H9 (cell line): Measurements from ENCODE around the gene ITPR3. TPM values are rescaled to one million over a fixed set of nuclear protein-coding genes. Genes with fewer than 3 reads are reported as not detected.

Source experiments
- DNase-seq: peaks from one replicate; pipeline ENCODE4 v3.0.0-alpha.2; 2017
- H2AFZ ChIP-seq: one replicate; pipeline ENCODE4 v1.6.1; 2013; ENCODE audit warnings: mild to moderate bottlenecking, low read length, control low read depth, moderate library complexity
- H2AK5ac ChIP-seq: 2 replicates; pipeline ENCODE4 v1.6.1; 2013; ENCODE audit warnings: low read length, control low read depth, mixed read lengths; ENCODE audit not compliant: insufficient read length
- H2BK120ac ChIP-seq: one replicate; pipeline ENCODE4 v1.6.1; 2013; ENCODE audit warnings: low read depth, mild to moderate bottlenecking, low read length, control low read depth, inconsistent platforms; ENCODE audit not compliant: poor library complexity, severe bottlenecking
- H2BK12ac ChIP-seq: 2 replicates; pipeline ENCODE4 v1.6.1; 2013; ENCODE audit warnings: low read length, control low read depth, mixed read lengths, low read depth; ENCODE audit not compliant: insufficient read length
- H2BK15ac ChIP-seq: 2 replicates; pipeline ENCODE4 v1.6.1; 2013; ENCODE audit warnings: low read depth, low read length, control low read depth
- H2BK20ac ChIP-seq: one replicate; pipeline ENCODE4 v1.6.1; 2013; ENCODE audit warnings: low read depth, mild to moderate bottlenecking, low read length, control low read depth, inconsistent platforms; ENCODE audit not compliant: poor library complexity, severe bottlenecking
- H2BK5ac ChIP-seq: 2 replicates; pipeline ENCODE4 v1.6.1; 2013; ENCODE audit warnings: low read length, control low read depth, mixed read lengths; ENCODE audit not compliant: insufficient read length
- H3K14ac ChIP-seq: 2 replicates; pipeline ENCODE4 v1.6.1; 2013; ENCODE audit warnings: low read length, control low read depth; ENCODE audit not compliant: insufficient read depth
- H3K18ac ChIP-seq: 2 replicates; pipeline ENCODE4 v1.6.1; 2013; ENCODE audit warnings: low read depth, mild to moderate bottlenecking, mixed read lengths, low read length, control low read depth; ENCODE audit not compliant: insufficient read length
- H3K23ac ChIP-seq: 2 replicates; pipeline ENCODE4 v1.6.1; 2013; ENCODE audit warnings: low read length, control low read depth, mixed read lengths, low read depth; ENCODE audit not compliant: insufficient read length
- H3K23me2 ChIP-seq: 2 replicates; pipeline ENCODE4 v1.6.1; 2013; ENCODE audit warnings: low read depth, mild to moderate bottlenecking, mixed read lengths, low read length, control low read depth; ENCODE audit not compliant: insufficient read length, poor library complexity, severe bottlenecking
- H3K27ac ChIP-seq: 2 replicates; pipeline ENCODE4 v1.5.1; 2013; ENCODE audit warnings: low read length, control low read depth, mixed read lengths, low read depth; ENCODE audit not compliant: insufficient read length
- H3K27me3 ChIP-seq: 2 replicates; pipeline ENCODE4 v1.6.1; 2013; ENCODE audit warnings: low read length, control low read depth, inconsistent platforms; ENCODE audit not compliant: insufficient read depth
- H3K4ac ChIP-seq: 2 replicates; pipeline ENCODE4 v1.6.1; 2013; ENCODE audit warnings: low read depth, mild to moderate bottlenecking, control low read depth, inconsistent platforms, low read length, moderate library complexity
- H3K4me1 ChIP-seq: 2 replicates; pipeline ENCODE4 v1.6.1; 2013; ENCODE audit warnings: low read length, control low read depth, inconsistent platforms; ENCODE audit not compliant: insufficient read depth
- H3K4me2 ChIP-seq: 2 replicates; pipeline ENCODE4 v1.6.1; 2013; ENCODE audit warnings: low read length, control low read depth, mixed read lengths; ENCODE audit not compliant: insufficient read length, insufficient read depth
- H3K56ac ChIP-seq: 2 replicates; pipeline ENCODE4 v1.6.1; 2013; ENCODE audit warnings: low read depth, mild to moderate bottlenecking, mixed read lengths, low read length, control low read depth; ENCODE audit not compliant: insufficient read length
- H3K79me1 ChIP-seq: 2 replicates; pipeline ENCODE4 v1.6.1; 2013; ENCODE audit warnings: low read depth, mild to moderate bottlenecking, moderate library complexity, low read length, control low read depth, inconsistent platforms; ENCODE audit not compliant: insufficient read depth, poor library complexity, severe bottlenecking
- H3K79me2 ChIP-seq: 2 replicates; pipeline ENCODE4 v1.6.1; 2013; ENCODE audit warnings: low read length, control low read depth, inconsistent platforms; ENCODE audit not compliant: insufficient read depth
- H3K9ac ChIP-seq: 2 replicates; pipeline ENCODE4 v1.6.1; 2013; ENCODE audit warnings: low read length, control low read depth, mixed read lengths; ENCODE audit not compliant: insufficient read length; ENCODE audit errors: extremely low read depth
- H3K9me3 ChIP-seq: one replicate; pipeline ENCODE4 v1.6.1; 2013; ENCODE audit warnings: low read depth, low read length, inconsistent platforms; ENCODE audit not compliant: control insufficient read depth
- H3T11ph ChIP-seq: one replicate; pipeline ENCODE4 v1.6.1; 2013; ENCODE audit warnings: mild to moderate bottlenecking, low read length, control low read depth, inconsistent platforms
- H4K20me1 ChIP-seq: one replicate; pipeline ENCODE4 v1.6.1; 2013; ENCODE audit not compliant: control insufficient read depth, insufficient read length, insufficient read depth
- H4K5ac ChIP-seq: 2 replicates; pipeline ENCODE4 v1.6.1; 2013; ENCODE audit warnings: low read depth, mild to moderate bottlenecking, mixed read lengths, low read length, control low read depth; ENCODE audit not compliant: insufficient read length
- H4K8ac ChIP-seq: replicated peaks from 2 replicates; pipeline ENCODE4 v1.6.1; 2013; ENCODE audit warnings: low read length, control low read depth, mixed read lengths, low read depth; ENCODE audit not compliant: insufficient read length
- H4K91ac ChIP-seq: 2 replicates; pipeline ENCODE4 v1.6.1; 2013; ENCODE audit warnings: low read depth, mild to moderate bottlenecking, moderate library complexity, mixed read lengths, low read length, control low read depth; ENCODE audit not compliant: insufficient read length
- H3K27ac Mint-ChIP-seq, 3 experiments: 2 replicates in 2 of 3; 3 replicates in 1 of 3; pipeline ENCODE4 v1.8.0; 2020 to 2021; ENCODE audit warnings: mixed read lengths in 3 of 3, mild to moderate bottlenecking in 1 of 3, moderate library complexity in 1 of 3
- H3K27me3 Mint-ChIP-seq: 2 replicates; pipeline ENCODE4 v1.8.0; 2021; ENCODE audit warnings: low read depth, mild to moderate bottlenecking, moderate library complexity, mixed read lengths
- H3K36me3 Mint-ChIP-seq, 3 experiments: 2 replicates in 2 of 3; 3 replicates in 1 of 3; pipeline ENCODE4 v1.8.0; 2020 to 2021; ENCODE audit warnings: low read depth in 3 of 3, mixed read lengths in 3 of 3; ENCODE audit not compliant: insufficient read depth in 1 of 3
- H3K4me1 Mint-ChIP-seq, 2 experiments: 2 replicates each; pipeline ENCODE4 v1.8.0; 2020; ENCODE audit warnings: mixed read lengths in 2 of 2
- H3K4me3 Mint-ChIP-seq, 2 experiments: 2 replicates in 1 of 2; 3 replicates in 1 of 2; pipeline ENCODE4 v1.8.0; 2020 to 2021; ENCODE audit warnings: mild to moderate bottlenecking in 2 of 2, mixed read lengths in 2 of 2, moderate library complexity in 1 of 2
- H3K9me3 Mint-ChIP-seq, 2 experiments: 2 replicates in 1 of 2; 3 replicates in 1 of 2; pipeline ENCODE4 v1.8.0; 2020; ENCODE audit warnings: mild to moderate bottlenecking in 2 of 2, mixed read lengths in 2 of 2, moderate library complexity in 1 of 2
- CTCF ChIP-seq: fragments of 200-600 bp; sonication (generic); conservative IDR thresholded peaks from 3 replicates; pipeline ENCODE4 v1.8.0; 2021; ENCODE audit warnings: antibody characterized with exemption, mild to moderate bottlenecking
- WGBS: extraction: QIAGEN DNeasy Blood & Tissue Kit; methylation state at CpG from one replicate; pipeline ENCODE4 v1.1.7; 2013; ENCODE audit warnings: missing lambda C conversion rate, low lambda C conversion rate, mixed read lengths; ENCODE audit not compliant: insufficient read length; ENCODE audit errors: extremely low coverage; 5-methylcytosine and 5-hydroxymethylcytosine counted together
- total RNA-seq: library from RNA; stranded (reverse); gene quantifications from 2 replicates; pipeline ENCODE4 v1.2.1, GENCODE V29; 2021

The ITPR3 gene
- total RNA-seq, 1 experiment from 2014 or later, result 40.3 TPM

- H2AK5ac ChIP-seq, result no peak overlapping the region
- H3K18ac ChIP-seq, result no peak overlapping the region
- no peak overlapping the region for H3K9ac ChIP-seq
- no peak overlapping the region for H2BK20ac ChIP-seq
- no peak overlapping the region for H4K5ac ChIP-seq
- Mint-ChIP-seq H3K4me1 (peaks cover 53 to 71% of the 10 kb centered on the region in 2 experiments), H3K9me3 (peaks cover 0 to 2% of the 10 kb centered on the region in 2 experiments; a peak in 1 of 5 replicates), H3K36me3 (peaks cover 4 to 9% (median 9%) of the 10 kb centered on the region in 3 experiments; a peak in 5 of 7 replicates), H3K27ac (peak overlapping the region in 2 of 3 experiments; percentile 32 to 73; a peak in 3 of 7 replicates), H3K4me3 (no peak overlapping the region; a peak in 1 of 5 replicates), H3K27me3 (peaks cover 12% of the 10 kb centered on the region)
- peaks cover 2% of the 10 kb centered on the region; the same call in 1 of the 2 replicates for H3K4me1 ChIP-seq
- no peak overlapping the region for H3K4ac ChIP-seq
- no peak overlapping the region for H2BK5ac ChIP-seq
- H2AFZ ChIP-seq, result no peak overlapping the region
- WGBS, result no CpG with 5 or more reads among the region's 3 CpGs
- H4K91ac ChIP-seq, result no peak overlapping the region
- H4K8ac ChIP-seq, result no peak overlapping the region
- H2BK15ac ChIP-seq, result no peak overlapping the region
- no peak overlapping the region for H3T11ph ChIP-seq
- H3K9me3 ChIP-seq, result no peaks in the 10 kb centered on the region
- H4K20me1 ChIP-seq, result no peaks in the 10 kb centered on the region
- no peaks in the 10 kb centered on the region for H3K27me3 ChIP-seq
- H3K79me2 ChIP-seq, result no peaks in the 10 kb centered on the region; the same call in 1 of the 2 replicates
- H3K23me2 ChIP-seq, result peaks cover 7% of the 10 kb centered on the region
- H3K79me1 ChIP-seq, result no peaks in the 10 kb centered on the region
- H2BK12ac ChIP-seq, result no peak overlapping the region
- H3K14ac ChIP-seq, result no peak overlapping the region; the same call in 1 of the 2 replicates
- H3K56ac ChIP-seq, result no peak overlapping the region
- H3K4me2 ChIP-seq, result no peak overlapping the region
- TF ChIP-seq CTCF, result no peak
- H3K23ac ChIP-seq, result no peak overlapping the region
- H3K27ac ChIP-seq, result no peak overlapping the region
- DNase-seq, result peak; percentile 23
- H2BK120ac ChIP-seq, result no peak overlapping the region
Observed at GRCh38 chr6:33638556-33638955, 17.4 kb downstream of the ITPR3 start.
